ENCODE measurements around the gene IFT74. TPM values are rescaled to one million over a fixed set of nuclear protein-coding genes. Genes with fewer than 3 reads are reported as not detected.
A peak's percentile ranks its signal among the peaks of the same experiment; 100 is the strongest.
"Not testable (repeated sequence)": the region's sequence is repeated elsewhere in the genome, so short reads cannot be mapped to it uniquely, and the experiment has no call there.

IFT74 gene
- total and polyA plus RNA-seq, 4 donors, result 5.5 to 13.2 (median 8.3) TPM

DNA sequence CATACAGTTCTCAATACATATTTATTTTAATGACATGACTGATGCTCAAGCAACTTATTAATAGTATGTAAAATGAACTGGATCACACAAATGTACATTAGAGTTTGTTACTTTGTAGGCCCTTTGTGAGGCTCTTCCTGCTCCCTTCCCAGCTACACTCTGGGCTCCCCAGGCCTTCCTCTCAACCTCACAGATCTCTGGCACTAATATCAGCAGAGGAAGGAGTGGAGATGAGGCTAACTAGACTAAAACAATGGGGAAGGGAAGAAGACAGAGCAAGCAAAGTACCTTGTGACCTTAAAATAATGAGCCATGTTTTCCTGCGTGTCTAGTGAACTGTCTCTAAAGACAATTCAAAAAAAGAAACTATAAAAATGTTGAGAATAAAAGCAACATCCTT is 122.5 kb downstream of the IFT74 start:
- no peak for ATAC-seq (ENCODE audit: low FRiP score)

DNA sequence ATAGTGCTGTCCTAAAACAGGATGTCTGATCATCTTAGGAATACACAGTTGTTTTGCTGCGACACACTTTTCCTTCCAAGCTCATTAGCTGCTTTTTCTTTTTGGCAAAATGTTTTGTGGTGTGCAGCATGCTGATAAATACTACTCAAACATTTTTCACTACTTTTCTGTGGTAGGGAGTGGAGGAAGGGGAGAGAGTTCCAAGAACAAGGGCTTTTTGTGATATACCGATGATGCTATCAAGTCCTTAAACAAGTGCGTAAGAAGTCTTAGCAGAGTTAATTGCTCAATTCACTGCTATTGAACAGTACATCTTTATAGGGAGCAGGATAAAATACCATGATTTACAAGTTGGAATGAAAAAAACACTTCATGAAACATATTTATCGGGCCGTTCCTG is 129.2 kb downstream of the IFT74 start:
- H3K9me3 ChIP-seq (ENCODE audit: control insufficient read depth, low read length), result no peaks in the 10 kb centered on the region
- intact Hi-C loops (cut with DNase I), result no loop called here
- no peaks in the 10 kb centered on the region for H3K4me1 ChIP-seq (ENCODE audit: control insufficient read depth in 1 of 2, insufficient read depth in 2 of 2, low read length in 2 of 2)
- H3K36me3 ChIP-seq (ENCODE audit: control insufficient read depth in 1 of 2, insufficient read depth in 2 of 2, low read length in 1 of 2), result no peaks in the 10 kb centered on the region
- H3K27ac ChIP-seq (ENCODE audit: low read depth in 1 of 2, low read length in 2 of 2), result no peak overlapping the region
- DNase-seq (no peak), ATAC-seq (ENCODE audit: low FRiP score) (no peak)
- WGBS, 2 donors, result 90 to 96% methylated on average over 5 of the region's 5 CpGs
- no peaks in the 10 kb centered on the region for H3K27me3 ChIP-seq (ENCODE audit: control insufficient read depth in 1 of 2, insufficient read depth in 2 of 2, low read length in 1 of 2)
- no peak overlapping the region for H3K4me3 ChIP-seq (ENCODE audit: low read length in 2 of 2)

More for the DNA sequence above, 122.5 kb downstream of the IFT74 start:
- H3K36me3 ChIP-seq (ENCODE audit: control insufficient read depth in 1 of 2, insufficient read depth in 2 of 2, low read length in 1 of 2), result no peaks in the 10 kb centered on the region
- 86 to 100% methylated on average over 1 of the region's 1 CpG for WGBS, 2 donors
- intact Hi-C loops (cut with DNase I), result no loop called here
- H3K27me3 ChIP-seq (ENCODE audit: control insufficient read depth in 1 of 2, insufficient read depth in 2 of 2, low read length in 1 of 2), result no peaks in the 10 kb centered on the region
- DNase-seq, result no peak
- no peak overlapping the region for H3K4me3 ChIP-seq (ENCODE audit: low read length in 2 of 2)
- H3K27ac ChIP-seq (ENCODE audit: low read depth in 1 of 2, low read length in 2 of 2), result no peak overlapping the region
- no peaks in the 10 kb centered on the region for H3K9me3 ChIP-seq (ENCODE audit: control insufficient read depth, low read length)
- no peaks in the 10 kb centered on the region for H3K4me1 ChIP-seq (ENCODE audit: control insufficient read depth in 1 of 2, insufficient read depth in 2 of 2, low read length in 2 of 2)

DNA sequence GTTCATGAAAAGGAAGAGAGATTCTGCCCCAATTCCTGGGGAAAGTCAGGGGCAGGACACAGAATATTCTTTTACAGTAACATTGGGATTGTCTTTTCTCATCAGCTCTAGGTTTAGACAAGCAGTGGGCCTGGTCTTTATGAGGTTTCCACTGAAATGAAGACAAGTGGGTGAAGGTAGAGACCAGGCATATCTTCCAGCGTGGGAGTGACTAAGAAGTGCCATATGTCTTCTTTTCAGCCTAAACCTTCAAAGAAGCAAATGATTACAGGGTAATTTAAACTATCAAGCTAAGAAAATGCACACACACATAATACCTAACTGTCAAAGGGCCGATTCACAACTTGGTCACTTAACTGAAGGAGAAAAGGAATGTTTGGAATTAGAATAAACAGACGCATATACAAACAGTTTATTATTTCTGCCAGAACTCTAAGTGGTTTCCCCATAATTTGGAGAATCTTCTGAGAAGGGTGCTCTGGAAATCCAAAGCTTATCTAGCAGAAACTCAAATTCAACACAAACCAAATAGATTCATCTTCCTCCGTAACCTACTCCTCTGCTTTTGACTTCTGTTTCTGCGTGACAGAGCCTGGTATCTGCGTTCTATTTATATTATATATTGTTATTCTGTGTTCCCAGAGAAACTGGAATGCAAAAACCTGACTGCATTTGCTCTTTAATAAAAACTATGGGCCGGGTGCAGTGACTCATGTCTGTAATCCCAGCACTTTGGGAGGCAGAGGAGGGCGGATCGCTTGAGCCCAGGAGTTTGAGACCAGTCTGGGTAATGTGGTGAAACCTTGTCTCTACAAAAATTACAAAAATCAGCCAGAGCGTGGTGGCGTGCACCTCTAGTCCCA is 130.8 kb downstream of the IFT74 start:
- 14 to 24% methylated on average over 11 of the region's 11 CpGs for WGBS, 2 donors
- peak overlapping the region in 1 of 2 donors; percentile 76 for H3K27ac ChIP-seq (ENCODE audit: low read depth in 1 of 2, low read length in 2 of 2)
- no peaks in the 10 kb centered on the region for H3K36me3 ChIP-seq (ENCODE audit: control insufficient read depth in 1 of 2, insufficient read depth in 2 of 2, low read length in 1 of 2)
- H3K27me3 ChIP-seq (ENCODE audit: control insufficient read depth in 1 of 2, insufficient read depth in 2 of 2, low read length in 1 of 2), result no peaks in the 10 kb centered on the region
- no peaks in the 10 kb centered on the region for H3K9me3 ChIP-seq (ENCODE audit: control insufficient read depth, low read length)
- intact Hi-C loops (cut with DNase I), result no loop called here
- no peak overlapping the region for H3K4me3 ChIP-seq (ENCODE audit: low read length in 2 of 2)
- DNase-seq (no peak), ATAC-seq (ENCODE audit: low FRiP score) (no peak)
- H3K4me1 ChIP-seq (ENCODE audit: control insufficient read depth in 1 of 2, insufficient read depth in 2 of 2, low read length in 2 of 2), result no peaks in the 10 kb centered on the region

DNA sequence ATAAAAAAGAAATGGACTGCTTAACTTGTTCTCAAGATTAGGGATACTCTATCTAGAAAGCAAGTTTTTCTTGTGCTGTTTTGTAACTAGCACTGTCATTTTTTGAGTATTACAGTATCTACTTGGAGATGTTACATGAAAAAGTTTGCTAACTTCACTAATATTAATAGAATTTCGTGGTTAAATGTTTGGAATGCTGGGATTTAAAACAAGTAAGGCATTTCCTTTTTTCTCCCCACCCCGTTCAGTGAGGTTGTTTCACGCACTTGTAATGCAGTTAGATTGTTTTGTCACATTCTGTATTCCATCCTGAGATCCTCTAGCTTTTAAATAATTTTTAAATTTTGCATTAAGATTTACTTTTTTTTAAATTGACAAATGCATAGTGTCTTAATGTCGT is 132.8 kb downstream of the IFT74 start:
- Histone ChIP-seq H3K27ac (ENCODE audit: low read depth in 1 of 2, low read length in 2 of 2) (no peak overlapping the region), H3K4me3 (ENCODE audit: low read length in 2 of 2) (no peak overlapping the region), H3K4me1 (ENCODE audit: control insufficient read depth in 1 of 2, insufficient read depth in 2 of 2, low read length in 2 of 2) (no peaks in the 10 kb centered on the region), H3K36me3 (ENCODE audit: control insufficient read depth in 1 of 2, insufficient read depth in 2 of 2, low read length in 1 of 2) (no peaks in the 10 kb centered on the region), H3K9me3 (ENCODE audit: control insufficient read depth, low read length) (no peaks in the 10 kb centered on the region), H3K27me3 (ENCODE audit: control insufficient read depth in 1 of 2, insufficient read depth in 2 of 2, low read length in 1 of 2) (no peaks in the 10 kb centered on the region)
- WGBS, 2 donors, result 23 to 28% methylated on average over 4 of the region's 4 CpGs
- intact Hi-C loops (cut with DNase I), result no loop called here
- ATAC-seq (ENCODE audit: low FRiP score) (no peak), DNase-seq (no peak)

DNA sequence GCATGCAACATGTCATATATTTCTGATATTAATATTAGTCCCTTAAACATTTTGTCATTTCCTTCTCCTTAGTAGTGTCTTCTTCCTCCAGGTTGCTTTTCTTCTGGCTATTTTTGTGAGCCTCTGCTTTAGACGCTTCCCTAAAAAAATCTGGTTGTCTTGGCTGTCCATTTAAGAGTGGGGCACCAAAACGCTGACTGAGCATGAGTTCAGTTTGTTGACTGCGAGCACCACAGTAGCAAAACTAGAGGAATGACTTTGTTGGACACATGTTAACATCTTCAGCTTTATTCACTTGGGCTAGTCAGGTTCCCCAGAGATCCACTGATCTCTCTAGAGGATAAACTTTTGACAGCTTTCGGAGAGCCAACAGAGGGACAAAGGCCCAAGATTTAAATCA is 133.5 kb downstream of the IFT74 start:
- Histone ChIP-seq H3K9me3 (ENCODE audit: control insufficient read depth, low read length) (no peaks in the 10 kb centered on the region), H3K36me3 (ENCODE audit: control insufficient read depth in 1 of 2, insufficient read depth in 2 of 2, low read length in 1 of 2) (no peaks in the 10 kb centered on the region), H3K4me3 (ENCODE audit: low read length in 2 of 2) (no peak overlapping the region), H3K27me3 (ENCODE audit: control insufficient read depth in 1 of 2, insufficient read depth in 2 of 2, low read length in 1 of 2) (no peaks in the 10 kb centered on the region), H3K27ac (ENCODE audit: low read depth in 1 of 2, low read length in 2 of 2) (no peak overlapping the region), H3K4me1 (ENCODE audit: control insufficient read depth in 1 of 2, insufficient read depth in 2 of 2, low read length in 2 of 2) (no peaks in the 10 kb centered on the region)
- intact Hi-C loops (cut with DNase I), result no loop called here
- WGBS, 2 donors, result 87 to 89% methylated on average over 4 of the region's 4 CpGs
- ATAC-seq (ENCODE audit: low FRiP score) (no peak), DNase-seq (no peak)

DNA sequence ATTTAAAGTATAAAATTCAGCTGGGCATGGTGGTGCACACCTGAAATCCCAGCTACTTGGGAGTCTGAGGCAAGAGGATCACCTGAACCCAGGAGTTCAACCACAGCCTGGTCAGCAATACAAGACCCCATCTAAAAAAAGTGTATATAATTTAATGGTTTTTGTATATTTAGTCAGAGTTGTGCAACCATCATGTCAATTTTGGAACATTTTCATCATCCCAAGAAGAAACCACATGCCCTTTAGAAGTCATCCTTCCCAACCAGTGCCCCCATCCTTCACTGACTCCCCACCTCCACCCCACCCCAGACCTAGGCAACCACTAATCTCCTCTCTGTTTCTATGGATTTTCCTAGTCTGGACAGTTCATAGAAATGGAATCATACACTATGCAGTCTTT is 134.0 kb downstream of the IFT74 start:
- Histone ChIP-seq H3K36me3 (ENCODE audit: control insufficient read depth in 1 of 2, insufficient read depth in 2 of 2, low read length in 1 of 2) (no peaks in the 10 kb centered on the region), H3K27me3 (ENCODE audit: control insufficient read depth in 1 of 2, insufficient read depth in 2 of 2, low read length in 1 of 2) (no peaks in the 10 kb centered on the region), H3K4me3 (ENCODE audit: low read length in 2 of 2) (no peak overlapping the region), H3K4me1 (ENCODE audit: control insufficient read depth in 1 of 2, insufficient read depth in 2 of 2, low read length in 2 of 2) (no peaks in the 10 kb centered on the region), H3K27ac (ENCODE audit: low read depth in 1 of 2, low read length in 2 of 2) (no peak overlapping the region), H3K9me3 (ENCODE audit: control insufficient read depth, low read length) (no peaks in the 10 kb centered on the region)
- no peak for ATAC-seq (ENCODE audit: low FRiP score)
- no peak for DNase-seq
- intact Hi-C loops (cut with DNase I), result no loop called here

DNA sequence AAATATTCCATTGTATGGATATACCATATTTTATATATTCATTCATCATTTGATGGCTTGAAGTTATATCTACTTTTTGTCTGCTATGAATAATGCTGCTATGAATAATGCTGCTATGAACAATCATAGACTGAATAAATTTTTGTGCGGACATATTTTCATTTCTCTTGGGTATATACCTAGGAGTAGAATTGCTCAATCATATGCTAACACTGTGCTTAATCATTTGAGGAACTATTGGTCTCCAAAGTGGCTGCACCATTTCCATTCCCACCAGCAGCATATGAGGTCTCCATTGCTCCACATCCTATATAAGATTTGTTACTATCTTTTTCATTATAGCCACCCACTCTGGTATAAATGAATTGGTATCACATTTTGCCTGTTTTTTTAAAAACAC is 134.5 kb downstream of the IFT74 start:
- WGBS, 2 donors, result 93 to 97% methylated on average over 1 of the region's 1 CpG
- H3K36me3 ChIP-seq (ENCODE audit: control insufficient read depth in 1 of 2, insufficient read depth in 2 of 2, low read length in 1 of 2), result no peaks in the 10 kb centered on the region

DNA sequence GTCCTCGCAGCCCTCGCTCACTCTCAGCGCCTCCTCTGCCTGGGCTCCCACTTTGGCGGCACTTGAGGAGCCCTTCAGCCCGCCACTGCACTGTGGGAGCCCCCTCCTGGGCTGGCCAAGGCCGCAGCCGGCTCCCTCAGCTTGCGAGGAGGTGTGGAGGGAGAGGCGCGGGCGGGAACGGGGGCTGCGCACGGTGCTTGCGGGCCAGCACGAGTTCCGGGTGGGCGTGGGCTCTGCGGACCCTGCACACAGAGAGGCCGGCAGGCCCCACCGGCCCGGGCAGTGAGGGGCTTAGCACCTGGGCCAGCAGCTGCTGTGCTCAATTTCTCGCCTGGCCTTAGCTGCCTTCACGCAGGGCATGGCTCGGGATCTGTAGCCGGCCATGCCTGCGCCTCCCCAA is 136.3 kb downstream of the IFT74 start:
- H3K9me3 ChIP-seq (ENCODE audit: control insufficient read depth, low read length); H3K27ac ChIP-seq (ENCODE audit: low read depth in 1 of 2, low read length in 2 of 2); H3K36me3 ChIP-seq (ENCODE audit: control insufficient read depth in 1 of 2, insufficient read depth in 2 of 2, low read length in 1 of 2); intact Hi-C loops (cut with DNase I); H3K4me3 ChIP-seq (ENCODE audit: low read length in 2 of 2); DNase-seq; ATAC-seq (ENCODE audit: low FRiP score); H3K27me3 ChIP-seq (ENCODE audit: control insufficient read depth in 1 of 2, insufficient read depth in 2 of 2, low read length in 1 of 2); H3K4me1 ChIP-seq (ENCODE audit: control insufficient read depth in 1 of 2, insufficient read depth in 2 of 2, low read length in 2 of 2): not testable (repeated sequence)
- WGBS, 2 donors, result 95 to 97% methylated on average over 27 of the region's 27 CpGs

More for the DNA sequence above, 134.5 kb downstream of the IFT74 start:
- Histone ChIP-seq H3K4me1 (ENCODE audit: control insufficient read depth in 1 of 2, insufficient read depth in 2 of 2, low read length in 2 of 2) (no peaks in the 10 kb centered on the region), H3K27ac (ENCODE audit: low read depth in 1 of 2, low read length in 2 of 2) (no peak overlapping the region), H3K9me3 (ENCODE audit: control insufficient read depth, low read length) (no peaks in the 10 kb centered on the region), H3K27me3 (ENCODE audit: control insufficient read depth in 1 of 2, insufficient read depth in 2 of 2, low read length in 1 of 2) (no peaks in the 10 kb centered on the region), H3K4me3 (ENCODE audit: low read length in 2 of 2) (no peak overlapping the region)
- intact Hi-C loops (cut with DNase I), result no loop called here
- DNase-seq, result no peak
- ATAC-seq (ENCODE audit: low FRiP score), result no peak

DNA sequence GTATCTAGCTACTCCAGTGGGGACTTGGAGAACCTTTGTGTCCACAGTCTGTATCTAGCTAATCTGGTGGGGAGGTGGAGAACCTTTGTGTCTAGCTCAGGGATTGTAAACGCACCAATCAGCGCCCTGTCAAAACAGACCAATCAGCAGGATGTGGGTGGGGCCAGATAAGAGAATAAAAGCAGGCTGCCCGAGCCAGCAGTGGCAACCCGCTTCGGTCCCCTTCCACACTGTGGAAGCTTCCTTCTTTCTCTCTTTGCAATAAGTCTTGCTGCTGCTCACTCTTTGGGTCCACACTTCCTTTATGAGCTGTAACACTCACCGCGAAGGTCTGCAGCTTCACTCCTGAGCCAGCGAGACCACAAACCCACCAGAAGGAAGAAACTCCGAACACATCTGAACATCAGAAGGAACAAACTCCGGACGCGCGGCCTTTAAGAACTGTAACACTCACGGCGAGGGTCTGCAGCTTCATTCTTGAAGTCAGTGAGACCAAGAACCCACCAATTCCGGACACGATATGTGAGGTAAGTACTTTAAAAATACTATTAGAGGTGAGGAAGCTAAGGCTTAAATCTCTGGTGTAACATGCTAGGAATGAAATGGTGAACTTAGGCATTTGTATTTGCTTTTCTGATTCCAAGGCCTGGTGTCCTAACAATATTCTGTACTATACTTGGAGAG is 137.3 kb downstream of the IFT74 start:
- 92 to 94% methylated on average over 17 of the region's 17 CpGs for WGBS, 2 donors
- H3K27me3 ChIP-seq (ENCODE audit: control insufficient read depth in 1 of 2, insufficient read depth in 2 of 2, low read length in 1 of 2); DNase-seq; ATAC-seq (ENCODE audit: low FRiP score); H3K4me1 ChIP-seq (ENCODE audit: control insufficient read depth in 1 of 2, insufficient read depth in 2 of 2, low read length in 2 of 2); intact Hi-C loops (cut with DNase I); H3K9me3 ChIP-seq (ENCODE audit: control insufficient read depth, low read length); H3K36me3 ChIP-seq (ENCODE audit: control insufficient read depth in 1 of 2, insufficient read depth in 2 of 2, low read length in 1 of 2); H3K27ac ChIP-seq (ENCODE audit: low read depth in 1 of 2, low read length in 2 of 2); H3K4me3 ChIP-seq (ENCODE audit: low read length in 2 of 2): not testable (repeated sequence)
